Activated B cell treated with CpG ODN at 0.5 μM for 24 hours (primary cell): ENCODE results near the gene SPSB1. TPM values are rescaled to one million over a fixed set of nuclear protein-coding genes. Genes with fewer than 3 reads are reported as not detected.

Experiments
- ATAC-seq: fragments of 200-7000 bp; cut with Tn5 transposase; one replicate; pipeline ENCODE4 v1.10.0; 2021; ENCODE audit warnings: low read depth, mild to moderate bottlenecking, moderate library complexity
- CTCF ChIA-PET: fragments of 350-600 bp; sonication (Branson Sonifier 250); formaldehyde crosslinking; loops from one replicate; lab custom pipeline; 2021; ENCODE audit warnings: antibody characterized with exemption; lab: Charles Lee
- POLR2A ChIA-PET: fragments of 350-600 bp; sonication (Branson Sonifier 250); formaldehyde crosslinking; loops from one replicate; lab custom pipeline; 2021; ENCODE audit warnings: antibody characterized with exemption; lab: Charles Lee
- DNase-seq: peaks from one replicate; pipeline ENCODE4 v3.0.0; 2022
- H3K27ac Mint-ChIP-seq: one replicate; pipeline ENCODE4 v1.8.0; 2020; ENCODE audit warnings: mixed read lengths
- H3K27me3 Mint-ChIP-seq: one replicate; pipeline ENCODE4 v1.8.0; 2021; ENCODE audit warnings: mixed read lengths
- H3K36me3 Mint-ChIP-seq: one replicate; pipeline ENCODE4 v1.8.0; 2021; ENCODE audit warnings: low read depth, mixed read lengths
- H3K4me1 Mint-ChIP-seq: one replicate; pipeline ENCODE4 v1.8.0; 2021; ENCODE audit warnings: mixed read lengths
- H3K4me3 Mint-ChIP-seq: one replicate; pipeline ENCODE4 v1.8.0; 2020; ENCODE audit warnings: mild to moderate bottlenecking, mixed read lengths
- H3K9me3 Mint-ChIP-seq: one replicate; pipeline ENCODE4 v1.8.0; 2020; ENCODE audit warnings: mixed read lengths
- intact Hi-C: fragments of 100-400 bp; cut with micrococcal nuclease; formaldehyde crosslinking; loops from one replicate; pipeline ENCODE4 v1.15.1; 2024
- total RNA-seq: library from RNA; stranded (reverse); gene quantifications from 2 replicates; pipeline ENCODE4 v1.2.3, GENCODE V29; 2022
- TF ChIP-seq, protein P1 (sequence below): fragments of 200-600 bp; IDR thresholded peaks from one replicate; pipeline ENCODE4 v1.8.0; 2022; ENCODE audit warnings: antibody characterized with exemption, mild to moderate bottlenecking

The SPSB1 gene
- total RNA-seq, 1 donor from 2014 or later: 6.1 TPM

DNA sequence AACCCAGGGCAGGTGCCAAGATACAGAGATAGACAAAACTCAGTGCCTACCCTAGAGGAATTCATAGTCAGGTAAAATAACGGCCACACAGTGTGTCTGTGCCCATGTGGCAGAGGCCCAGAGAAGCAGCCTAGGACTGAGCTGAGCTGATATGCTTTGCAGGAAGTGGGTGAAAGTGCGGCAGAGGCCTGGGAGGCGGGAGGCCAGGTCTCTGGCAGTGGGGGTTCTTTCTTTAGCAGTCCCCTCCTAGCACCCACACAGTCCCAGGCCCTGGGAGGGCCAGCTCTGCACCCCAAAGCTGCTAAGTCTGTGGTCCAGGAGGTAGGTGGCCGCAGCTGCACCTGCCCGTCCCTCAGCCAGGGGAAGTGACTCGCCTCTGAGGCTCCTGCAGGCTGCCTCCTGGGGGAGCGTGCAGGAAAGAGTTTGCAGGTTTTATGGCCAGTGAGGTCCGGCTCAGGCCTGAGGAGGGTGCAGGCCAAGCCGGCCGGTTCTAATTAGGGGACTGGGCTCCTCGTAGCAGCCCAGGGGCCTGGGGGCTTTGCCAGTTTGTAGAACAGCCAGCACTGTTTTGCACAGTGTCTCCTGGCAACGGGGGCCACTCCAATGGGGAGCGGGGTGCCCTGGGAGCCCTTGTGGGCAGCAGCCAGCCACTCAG lies 107.9 kb downstream of the SPSB1 start:
- Mint-ChIP-seq H3K4me1 (peaks cover 13% of the 10 kb centered on the region), H3K27ac (no peak overlapping the region), H3K36me3 (no peaks in the 10 kb centered on the region), H3K4me3 (no peak overlapping the region), H3K27me3 (no peaks in the 10 kb centered on the region), H3K9me3 (no peaks in the 10 kb centered on the region)
- DNase-seq (no peak), ATAC-seq (peak; percentile 64)
- ChIA-PET POLR2A (interaction anchor here (0.6 to 1.7 kb wide), 5 partner anchors 8 to 97 kb away, joined by 3 to 9 read pairs (median 4); no protein-coding TSS in a partner anchor), CTCF (interaction anchor here (1.0 to 1.6 kb wide), 3 partner anchors 55 to 111 kb away, joined by 3 to 8 read pairs (median 4); no protein-coding TSS in a partner anchor)
- intact Hi-C loops: no loop called here
- TF ChIP-seq, protein P1, sequence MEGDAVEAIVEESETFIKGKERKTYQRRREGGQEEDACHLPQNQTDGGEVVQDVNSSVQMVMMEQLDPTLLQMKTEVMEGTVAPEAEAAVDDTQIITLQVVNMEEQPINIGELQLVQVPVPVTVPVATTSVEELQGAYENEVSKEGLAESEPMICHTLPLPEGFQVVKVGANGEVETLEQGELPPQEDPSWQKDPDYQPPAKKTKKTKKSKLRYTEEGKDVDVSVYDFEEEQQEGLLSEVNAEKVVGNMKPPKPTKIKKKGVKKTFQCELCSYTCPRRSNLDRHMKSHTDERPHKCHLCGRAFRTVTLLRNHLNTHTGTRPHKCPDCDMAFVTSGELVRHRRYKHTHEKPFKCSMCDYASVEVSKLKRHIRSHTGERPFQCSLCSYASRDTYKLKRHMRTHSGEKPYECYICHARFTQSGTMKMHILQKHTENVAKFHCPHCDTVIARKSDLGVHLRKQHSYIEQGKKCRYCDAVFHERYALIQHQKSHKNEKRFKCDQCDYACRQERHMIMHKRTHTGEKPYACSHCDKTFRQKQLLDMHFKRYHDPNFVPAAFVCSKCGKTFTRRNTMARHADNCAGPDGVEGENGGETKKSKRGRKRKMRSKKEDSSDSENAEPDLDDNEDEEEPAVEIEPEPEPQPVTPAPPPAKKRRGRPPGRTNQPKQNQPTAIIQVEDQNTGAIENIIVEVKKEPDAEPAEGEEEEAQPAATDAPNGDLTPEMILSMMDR: no peak

DNA sequence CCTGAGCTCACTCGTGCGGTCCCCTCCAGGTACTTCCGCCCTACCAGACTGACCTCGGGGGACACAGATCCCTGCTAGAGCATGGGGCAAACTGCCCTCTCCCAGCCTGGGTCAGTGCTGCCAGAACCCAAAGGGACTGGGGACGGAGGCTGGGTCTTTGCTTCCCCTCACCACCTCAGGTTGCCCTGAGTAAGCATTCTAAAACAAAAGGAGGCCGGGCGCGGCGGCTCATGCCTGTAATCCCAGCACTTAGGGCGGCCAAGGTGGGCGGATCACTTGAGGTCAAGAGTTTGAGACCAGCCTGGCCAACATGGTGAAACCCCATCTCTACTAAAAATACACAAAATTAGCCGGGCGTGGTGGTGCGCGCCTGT lies 108.4 kb downstream of the SPSB1 start:
- ChIA-PET POLR2A (interaction anchor here (1.7 kb wide), 1 partner anchor 12 kb away, joined by 9 read pairs; no protein-coding TSS in a partner anchor), CTCF (no interaction called here)
- TF ChIP-seq, protein P1: no peak
- ATAC-seq (no peak), DNase-seq (no peak)
- no peaks in the 10 kb centered on the region for H3K9me3 Mint-ChIP-seq
- no peaks in the 10 kb centered on the region for H3K36me3 Mint-ChIP-seq
- no peak overlapping the region for H3K4me3 Mint-ChIP-seq
- no peak overlapping the region for H3K27ac Mint-ChIP-seq
- H3K4me1 Mint-ChIP-seq: peaks cover 16% of the 10 kb centered on the region
- intact Hi-C loops: no loop called here
- no peaks in the 10 kb centered on the region for H3K27me3 Mint-ChIP-seq

DNA sequence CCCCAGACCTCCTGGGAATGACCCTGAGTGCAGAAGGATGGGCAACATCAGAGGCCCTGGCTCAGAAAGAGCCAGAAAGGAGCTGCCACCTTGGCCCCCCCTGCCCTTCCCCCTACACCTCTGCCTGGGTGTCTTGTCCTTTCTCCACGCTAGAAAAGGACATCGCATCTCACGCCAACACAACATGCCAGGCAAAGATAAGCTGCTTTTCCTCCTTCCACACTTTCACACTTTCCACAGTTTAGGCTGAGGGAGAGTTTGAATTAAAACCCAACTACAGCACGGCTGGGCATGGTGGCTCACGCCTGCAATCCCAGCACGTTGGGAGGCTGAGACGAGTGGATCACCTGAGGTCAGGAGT lies 109.5 kb downstream of the SPSB1 start:
- CTCF ChIA-PET: no interaction called here
- H3K27me3 Mint-ChIP-seq: no peaks in the 10 kb centered on the region
- no peak for ATAC-seq
- POLR2A ChIA-PET: interaction anchor here (0.7 kb wide), 1 partner anchor 23 kb away, joined by 8 read pairs; no protein-coding TSS in a partner anchor
- no peaks in the 10 kb centered on the region for H3K9me3 Mint-ChIP-seq
- H3K27ac Mint-ChIP-seq: no peak overlapping the region
- intact Hi-C loops: no loop called here
- H3K4me3 Mint-ChIP-seq: no peak overlapping the region
- TF ChIP-seq, protein P1: no peak
- H3K4me1 Mint-ChIP-seq: peaks cover 22% of the 10 kb centered on the region
- no peak for DNase-seq
- H3K36me3 Mint-ChIP-seq: no peaks in the 10 kb centered on the region

DNA sequence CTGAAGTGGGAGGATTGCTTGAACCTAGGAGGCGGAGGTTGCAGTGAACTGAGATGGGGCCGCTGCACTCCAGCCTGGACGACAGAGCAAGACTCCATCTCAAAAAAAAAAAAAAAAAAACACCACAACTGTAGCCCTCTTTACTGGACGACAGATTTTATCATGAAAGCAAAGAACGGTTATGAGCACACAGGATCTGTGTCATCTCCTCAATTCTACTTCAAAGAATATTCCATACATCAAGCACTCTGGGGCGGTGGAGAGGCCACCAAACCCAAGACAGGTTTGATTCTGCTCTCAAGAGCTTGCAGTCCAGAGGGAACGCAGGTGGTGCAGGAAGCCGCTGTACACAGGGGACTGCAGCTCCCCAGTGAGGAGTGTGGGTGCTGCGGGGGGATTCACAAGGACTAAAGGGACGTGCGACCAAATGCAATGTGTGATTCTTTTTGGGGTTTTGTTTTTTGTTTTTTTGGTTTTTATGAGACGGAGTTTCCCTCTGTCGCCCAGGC lies 110.1 kb downstream of the SPSB1 start:
- Mint-ChIP-seq H3K4me3 (no peak overlapping the region), H3K27ac (no peak overlapping the region), H3K4me1 (peaks cover 22% of the 10 kb centered on the region), H3K9me3 (no peaks in the 10 kb centered on the region), H3K27me3 (no peaks in the 10 kb centered on the region), H3K36me3 (no peaks in the 10 kb centered on the region)
- intact Hi-C loops: no loop called here
- ChIA-PET POLR2A (interaction anchor here (0.7 kb wide), 2 partner anchors 11 to 23 kb away, joined by 8 to 9 read pairs; no protein-coding TSS in a partner anchor), CTCF (no interaction called here)
- TF ChIP-seq, protein P1: no peak
- no peak for DNase-seq
- no peak for ATAC-seq

DNA sequence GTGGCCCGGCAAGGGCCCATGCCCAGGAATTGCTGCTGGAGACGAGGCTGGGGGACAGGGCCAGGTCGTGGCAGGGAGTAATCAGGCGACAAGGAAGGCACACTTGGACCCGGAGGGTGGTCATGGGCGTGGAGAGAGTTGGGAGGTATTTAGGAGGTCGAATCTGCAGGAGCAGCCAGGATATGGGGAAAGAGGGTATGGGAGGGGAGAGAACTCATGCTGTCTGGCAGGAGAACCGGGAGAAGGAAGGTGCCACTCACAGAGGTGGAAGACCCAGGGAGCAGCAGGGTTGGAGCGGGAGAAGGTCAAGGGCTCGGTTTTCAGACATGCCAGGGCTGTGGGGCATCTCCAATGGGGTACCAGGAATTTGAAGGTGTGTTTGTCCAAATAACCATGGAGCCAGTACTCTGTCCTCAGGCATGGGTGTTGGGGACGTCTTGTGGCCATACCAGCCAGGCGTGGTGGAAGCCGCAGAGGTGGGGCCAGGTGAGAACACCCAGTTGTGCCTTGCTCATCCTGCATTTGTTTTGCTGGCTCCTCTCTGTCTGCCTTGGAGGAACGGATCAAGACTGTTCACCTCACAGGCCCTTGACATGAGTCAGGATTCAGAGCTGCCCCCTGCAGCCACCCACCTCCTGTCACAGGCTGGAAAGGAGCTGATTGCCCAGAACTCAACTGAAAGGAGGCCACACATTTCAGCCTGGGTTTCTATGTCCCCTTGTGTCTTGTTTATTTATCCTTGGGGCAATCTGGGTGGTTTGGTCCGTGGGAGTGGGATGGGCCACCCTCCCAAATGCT lies 111.6 kb downstream of the SPSB1 start:
- peaks cover 22% of the 10 kb centered on the region for H3K4me1 Mint-ChIP-seq
- no peak overlapping the region for H3K27ac Mint-ChIP-seq
- ATAC-seq (no peak), DNase-seq (no peak)
- no peaks in the 10 kb centered on the region for H3K36me3 Mint-ChIP-seq
- POLR2A ChIA-PET: no interaction called here
- H3K4me3 Mint-ChIP-seq: no peak overlapping the region
- intact Hi-C loops: no loop called here
- H3K27me3 Mint-ChIP-seq: no peaks in the 10 kb centered on the region
- no peaks in the 10 kb centered on the region for H3K9me3 Mint-ChIP-seq
- TF ChIP-seq, protein P1: no peak
- CTCF ChIA-PET: interaction anchor here (1.3 to 1.6 kb wide), 2 partner anchors 51 to 94 kb away, joined by 3 to 6 read pairs; no protein-coding TSS in a partner anchor
